Natural killer cell (primary cell): Measurements from ENCODE around the gene LINC01488. TPM values are rescaled to one million over a fixed set of nuclear protein-coding genes. Genes with fewer than 3 reads are reported as not detected.

Experiments
- ATAC-seq, 3 donors: fragments of 150-1000 bp in 2 of 3; fragments of 200-7000 bp in 1 of 3; cut with Tn5 transposase; 1 replicate in 1 of 3; 2 replicates in 2 of 3; pipeline ENCODE4 v1.10.0; 2021; ENCODE audit warnings: mild to moderate bottlenecking in 2 of 3, moderate library complexity in 2 of 3
- DNase-seq, 2 donors: peaks; one replicate each; pipeline versions ENCODE4 v3.0.0 to v3.0.0-alpha.2; 2013 to 2021; ENCODE audit warnings: mixed read lengths in 1 of 2
- H3K27ac ChIP-seq: one replicate; pipeline ENCODE4 v1.5.1; 2013; ENCODE audit warnings: mild to moderate bottlenecking, low read length
- H3K27me3 ChIP-seq: one replicate; pipeline ENCODE4 v1.6.1; 2013; ENCODE audit warnings: low read length; ENCODE audit not compliant: control insufficient read depth, insufficient read depth
- H3K36me3 ChIP-seq: one replicate; pipeline ENCODE4 v1.6.1; 2013; ENCODE audit warnings: low read length; ENCODE audit not compliant: control insufficient read depth, insufficient read depth
- H3K4me1 ChIP-seq: one replicate; pipeline ENCODE4 v1.6.1; 2013; ENCODE audit warnings: low read length; ENCODE audit not compliant: control insufficient read depth, insufficient read depth
- H3K4me3 ChIP-seq: one replicate; pipeline ENCODE4 v1.5.1; 2013; ENCODE audit warnings: low read length
- H3K9me3 ChIP-seq: one replicate; pipeline ENCODE4 v1.6.1; 2013; ENCODE audit warnings: low read length; ENCODE audit not compliant: control insufficient read depth, insufficient read depth
- H3K27ac Mint-ChIP-seq, 2 donors: one replicate each; pipeline ENCODE4 v1.8.0; 2022; ENCODE audit warnings: mild to moderate bottlenecking in 2 of 2, mixed read lengths in 2 of 2, moderate library complexity in 1 of 2
- H3K27me3 Mint-ChIP-seq, 2 donors: one replicate each; pipeline ENCODE4 v1.8.0; 2022; ENCODE audit warnings: low read depth in 2 of 2, mixed read lengths in 2 of 2
- H3K36me3 Mint-ChIP-seq: one replicate; pipeline ENCODE4 v1.8.0; 2022; ENCODE audit warnings: mixed read lengths
- H3K4me1 Mint-ChIP-seq, 2 donors: one replicate each; pipeline ENCODE4 v1.8.0; 2022; ENCODE audit warnings: mixed read lengths in 2 of 2
- H3K4me3 Mint-ChIP-seq: one replicate; pipeline ENCODE4 v1.8.0; 2022; ENCODE audit warnings: mild to moderate bottlenecking, moderate library complexity, mixed read lengths
- H3K9me3 Mint-ChIP-seq, 2 donors: one replicate each; pipeline ENCODE4 v1.8.0; 2022; ENCODE audit warnings: mixed read lengths in 2 of 2
- whole genome bisulfite sequencing: methylation state at CpG from one replicate; pipeline ENCODE4 v1.1.7; 2013; ENCODE audit warnings: missing lambda C conversion rate; ENCODE audit not compliant: insufficient coverage; 5-methylcytosine and 5-hydroxymethylcytosine counted together
- intact Hi-C: fragments of 100-400 bp; cut with micrococcal nuclease; formaldehyde crosslinking; loops from one replicate; pipeline ENCODE4 v1.14.2; 2022
- total RNA-seq, 4 donors: library from RNA; stranded (reverse); fragments of 120-200 nt in 1 of 4; gene quantifications; one replicate each; pipeline versions ENCODE4 v1.2.3 to v1.2.4, GENCODE V29; 2013 to 2022
- TF ChIP-seq, protein P1 (sequence below): fragments of 200-600 bp; IDR thresholded peaks from one replicate; pipeline ENCODE4 v1.8.0; 2022; ENCODE audit warnings: antibody characterized with exemption

The LINC01488 gene
- total RNA-seq, 3 donors from 2014 or later (not counting 1 experiment from before 2014, with no cell fraction given) = not detected

DNA sequence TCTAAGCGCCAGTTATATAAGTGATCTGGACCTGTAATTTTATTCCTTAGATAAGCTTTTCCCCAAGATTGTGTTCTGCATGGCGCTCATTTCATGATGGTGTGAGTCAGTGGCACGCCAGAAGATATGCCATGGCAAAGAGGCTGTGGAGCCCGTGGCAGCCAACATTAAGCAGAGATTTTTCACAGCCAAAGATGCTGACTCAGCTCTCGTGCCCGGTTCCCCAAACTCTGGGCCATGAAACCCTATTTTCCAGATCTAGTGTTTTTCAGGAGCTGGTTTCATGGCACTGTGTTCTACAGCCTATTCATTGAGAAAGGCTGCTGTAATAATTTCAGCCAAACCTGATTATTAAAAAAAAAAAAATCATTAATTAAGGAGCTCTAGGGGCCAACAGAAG, 15.4 kb upstream of the LINC01488 start:
- Mint-ChIP-seq H3K27ac (no peak overlapping the region), H3K27me3 (peaks cover 16 to 27% of the 10 kb centered on the region in 2 donors), H3K4me1 (no peaks in the 10 kb centered on the region), H3K36me3 (no peaks in the 10 kb centered on the region), H3K9me3 (no peaks in the 10 kb centered on the region), H3K4me3 (no peak overlapping the region)
- no peak for ATAC-seq
- intact Hi-C loops = no loop called here
- Histone ChIP-seq H3K27ac (no peak overlapping the region), H3K27me3 (no peaks in the 10 kb centered on the region), H3K9me3 (peaks cover 2% of the 10 kb centered on the region), H3K36me3 (no peaks in the 10 kb centered on the region), H3K4me1 (no peaks in the 10 kb centered on the region), H3K4me3 (no peak overlapping the region)
- TF ChIP-seq, protein P1, sequence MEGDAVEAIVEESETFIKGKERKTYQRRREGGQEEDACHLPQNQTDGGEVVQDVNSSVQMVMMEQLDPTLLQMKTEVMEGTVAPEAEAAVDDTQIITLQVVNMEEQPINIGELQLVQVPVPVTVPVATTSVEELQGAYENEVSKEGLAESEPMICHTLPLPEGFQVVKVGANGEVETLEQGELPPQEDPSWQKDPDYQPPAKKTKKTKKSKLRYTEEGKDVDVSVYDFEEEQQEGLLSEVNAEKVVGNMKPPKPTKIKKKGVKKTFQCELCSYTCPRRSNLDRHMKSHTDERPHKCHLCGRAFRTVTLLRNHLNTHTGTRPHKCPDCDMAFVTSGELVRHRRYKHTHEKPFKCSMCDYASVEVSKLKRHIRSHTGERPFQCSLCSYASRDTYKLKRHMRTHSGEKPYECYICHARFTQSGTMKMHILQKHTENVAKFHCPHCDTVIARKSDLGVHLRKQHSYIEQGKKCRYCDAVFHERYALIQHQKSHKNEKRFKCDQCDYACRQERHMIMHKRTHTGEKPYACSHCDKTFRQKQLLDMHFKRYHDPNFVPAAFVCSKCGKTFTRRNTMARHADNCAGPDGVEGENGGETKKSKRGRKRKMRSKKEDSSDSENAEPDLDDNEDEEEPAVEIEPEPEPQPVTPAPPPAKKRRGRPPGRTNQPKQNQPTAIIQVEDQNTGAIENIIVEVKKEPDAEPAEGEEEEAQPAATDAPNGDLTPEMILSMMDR = no peak
- no peak for DNase-seq
- WGBS = 83% methylated on average over 6 of the region's 6 CpGs

DNA sequence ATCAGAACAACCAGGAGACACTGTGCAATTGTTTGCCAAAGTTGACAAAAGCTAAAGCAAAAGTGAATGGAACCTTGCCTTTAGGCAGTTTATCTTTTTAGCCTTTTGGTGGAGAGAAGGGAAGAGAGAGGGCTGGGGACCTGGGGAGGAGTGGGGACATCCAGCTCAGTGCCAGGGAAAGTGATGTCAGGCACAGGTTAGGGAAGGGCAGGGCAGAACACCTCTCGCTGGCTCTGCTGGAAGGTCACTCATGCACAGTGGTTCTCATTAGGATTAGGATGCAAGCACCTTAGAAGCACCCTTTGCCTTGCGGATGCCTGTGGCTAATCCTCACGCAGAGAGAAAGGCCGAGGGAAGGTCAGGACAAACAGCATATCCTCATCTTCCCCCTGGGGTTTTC, 14.3 kb upstream of the LINC01488 start:
- no peaks in the 10 kb centered on the region for H3K9me3 ChIP-seq
- Mint-ChIP-seq H3K4me1 (no peaks in the 10 kb centered on the region), H3K36me3 (no peaks in the 10 kb centered on the region), H3K4me3 (no peak overlapping the region), H3K27ac (no peak overlapping the region), H3K27me3 (peaks cover 16 to 18% of the 10 kb centered on the region in 2 donors), H3K9me3 (no peaks in the 10 kb centered on the region)
- ATAC-seq (no peak), DNase-seq (no peak)
- H3K4me1 ChIP-seq = no peaks in the 10 kb centered on the region
- H3K27me3 ChIP-seq = no peaks in the 10 kb centered on the region
- H3K27ac ChIP-seq = no peak overlapping the region
- WGBS = 94% methylated on average over 4 of the region's 4 CpGs
- H3K36me3 ChIP-seq = no peaks in the 10 kb centered on the region
- TF ChIP-seq, protein P1 = no peak
- H3K4me3 ChIP-seq = no peak overlapping the region
- intact Hi-C loops = no loop called here

DNA sequence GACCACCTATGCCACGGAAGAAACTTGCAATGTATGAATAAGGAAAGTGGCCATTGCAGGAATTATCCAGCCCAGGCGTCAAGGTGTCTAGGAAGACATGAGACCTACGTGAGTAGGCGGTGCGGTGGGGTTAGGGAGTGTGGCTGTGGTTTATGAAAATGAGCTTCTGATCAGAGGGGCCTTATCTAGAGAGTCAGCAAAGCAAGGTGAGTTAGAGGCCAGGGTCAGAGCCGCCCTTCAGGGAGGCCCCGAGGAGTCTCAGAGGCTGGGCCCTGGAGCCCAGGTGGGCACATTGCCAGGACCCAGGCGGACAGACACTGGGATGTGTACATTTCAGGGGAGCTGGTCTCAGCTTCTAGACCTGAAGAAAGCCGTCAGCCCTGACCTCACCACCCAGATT, 13.8 kb upstream of the LINC01488 start:
- TF ChIP-seq, protein P1 = no peak
- Mint-ChIP-seq H3K4me1 (no peaks in the 10 kb centered on the region), H3K4me3 (no peak overlapping the region), H3K27me3 (peaks cover 14 to 16% of the 10 kb centered on the region in 2 donors), H3K9me3 (no peaks in the 10 kb centered on the region), H3K36me3 (no peaks in the 10 kb centered on the region), H3K27ac (no peak overlapping the region)
- ATAC-seq = peak in 1 of 3 donors; percentile 15
- DNase-seq = no peak
- no peaks in the 10 kb centered on the region for H3K36me3 ChIP-seq
- no peak overlapping the region for H3K27ac ChIP-seq
- intact Hi-C loops = no loop called here
- H3K9me3 ChIP-seq = no peaks in the 10 kb centered on the region
- no peak overlapping the region for H3K4me3 ChIP-seq
- WGBS = 74% methylated on average over 9 of the region's 9 CpGs
- no peaks in the 10 kb centered on the region for H3K27me3 ChIP-seq
- H3K4me1 ChIP-seq = no peaks in the 10 kb centered on the region

DNA sequence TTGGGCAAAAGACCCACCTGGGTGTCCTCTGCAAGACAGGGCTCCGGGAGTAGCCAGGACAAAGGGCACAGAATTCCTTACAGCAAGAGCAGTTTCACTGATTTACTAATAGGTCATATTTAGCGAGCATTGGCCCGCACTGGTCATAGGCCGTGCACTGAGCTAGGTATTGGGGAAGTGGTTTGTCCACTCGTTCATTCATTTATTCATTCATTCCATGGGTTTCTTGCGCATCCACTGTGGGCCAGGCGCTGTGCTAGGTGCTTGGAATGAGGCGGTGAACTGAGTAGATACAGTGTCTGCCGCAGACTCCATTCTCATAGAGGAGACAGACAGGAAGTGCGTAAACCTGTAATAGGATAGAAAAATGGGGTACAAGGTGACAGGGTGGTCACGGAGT, 13.2 kb upstream of the LINC01488 start:
- TF ChIP-seq, protein P1 = no peak
- H3K27me3 ChIP-seq = no peaks in the 10 kb centered on the region
- Mint-ChIP-seq H3K4me1 (no peaks in the 10 kb centered on the region), H3K27me3 (peaks cover 12 to 16% of the 10 kb centered on the region in 2 donors), H3K9me3 (no peaks in the 10 kb centered on the region), H3K4me3 (no peak overlapping the region), H3K36me3 (no peaks in the 10 kb centered on the region), H3K27ac (no peak overlapping the region)
- no peaks in the 10 kb centered on the region for H3K36me3 ChIP-seq
- DNase-seq = no peak
- no peaks in the 10 kb centered on the region for H3K9me3 ChIP-seq
- ATAC-seq = no peak
- 86% methylated on average over 11 of the region's 11 CpGs for WGBS
- H3K4me3 ChIP-seq = no peak overlapping the region
- H3K27ac ChIP-seq = no peak overlapping the region
- no peaks in the 10 kb centered on the region for H3K4me1 ChIP-seq
- intact Hi-C loops = no loop called here
